Endothelial cell of umbilical vein (primary cell): ENCODE data around the gene NFIA. TPM values are rescaled to one million over a fixed set of nuclear protein-coding genes. Genes with fewer than 3 reads are reported as not detected.

Experiments
- BruUV-seq: library from RNA; stranded (reverse); fragments of 400-500 nt; replicated peaks from 2 replicates; lab custom pipeline; 2021; lab: Mats Ljungman, UMichigan
- CTCF ChIA-PET: fragments of 300-600, 350-600 bp; sonication (Branson Sonifier 250); formaldehyde crosslinking; loops from one replicate; lab custom pipeline; 2021; ENCODE audit warnings: antibody characterized with exemption, inconsistent platforms; lab: Charles Lee
- POLR2A ChIA-PET: fragments of 300-600, 350-600 bp; sonication (Branson Sonifier 250); formaldehyde crosslinking; loops from one replicate; lab custom pipeline; 2021; ENCODE audit warnings: antibody characterized with exemption, inconsistent platforms; lab: Charles Lee
- DNase-seq: peaks from one replicate; pipeline ENCODE4 v3.0.0-alpha.2; 2011; ENCODE audit warnings: low read depth, low spot score
- FAIRE-seq: peaks from 2 replicates; lab custom pipeline; 2011; peaks lifted over from hg19 to GRCh38; lab: Jason Lieb, UNC
- H2AFZ ChIP-seq: 2 replicates; pipeline ENCODE4 v1.6.0; 2012; ENCODE audit warnings: low read depth, low read length, control low read depth, inconsistent platforms
- H3K27ac ChIP-seq: 2 replicates; pipeline ENCODE4 v1.5.1; 2011; ENCODE audit warnings: low read depth, mild to moderate bottlenecking, control low read depth, low read length, moderate library complexity; ENCODE audit not compliant: insufficient read depth
- H3K27me3 ChIP-seq, 2 experiments: 2 replicates each; pipeline versions ENCODE4 v1.6.0 to v1.6.1; 2011; ENCODE audit warnings: low read length in 2 of 2, mixed read lengths in 1 of 2; ENCODE audit not compliant: control insufficient read depth in 2 of 2, insufficient read depth in 2 of 2
- H3K36me3 ChIP-seq, 2 experiments: 2 replicates in 1 of 2; 3 replicates in 1 of 2; pipeline ENCODE4 v1.5.1; 2011; ENCODE audit warnings: low read length in 2 of 2, mild to moderate bottlenecking in 1 of 2, moderate library complexity in 1 of 2; ENCODE audit not compliant: control insufficient read depth in 2 of 2, insufficient read depth in 2 of 2; ENCODE audit errors: extremely low read depth in 1 of 2
- H3K4me1 ChIP-seq: 3 replicates; pipeline ENCODE4 v1.5.1; 2011; ENCODE audit warnings: mild to moderate bottlenecking, low read length; ENCODE audit not compliant: control insufficient read depth, insufficient read depth; ENCODE audit errors: extremely low read depth
- H3K4me2 ChIP-seq: 2 replicates; pipeline ENCODE4 v1.6.1; 2011; ENCODE audit warnings: low read length, control low read depth, mixed read lengths; ENCODE audit not compliant: insufficient read depth
- H3K4me3 ChIP-seq, 3 experiments: fragments of 200-600 bp in 1 of 3; sonication (generic), shearing (Covaris generic) in 1 of 3; replicated peaks in 1 of 3; 2 replicates each; pipeline ENCODE4 v1.5.1; 2011 to 2016; ENCODE audit warnings: control low read depth in 3 of 3, low read length in 3 of 3, mild to moderate bottlenecking in 2 of 3, inconsistent platforms in 1 of 3, low read depth in 1 of 3, moderate library complexity in 1 of 3; ENCODE audit not compliant: insufficient read depth in 1 of 3
- H3K79me2 ChIP-seq: 2 replicates; pipeline ENCODE4 v1.6.0; 2012; ENCODE audit warnings: low read length, inconsistent platforms; ENCODE audit not compliant: control insufficient read depth, insufficient read depth
- H3K9ac ChIP-seq: replicated peaks from 2 replicates; pipeline ENCODE3; 2011; ENCODE audit warnings: low read length, control low read depth; ENCODE audit not compliant: insufficient read depth; ENCODE audit errors: extremely low read depth
- H3K9me1 ChIP-seq: replicated peaks from 3 replicates; pipeline ENCODE4 v1.6.0; 2011; ENCODE audit warnings: mild to moderate bottlenecking, low read length; ENCODE audit not compliant: control insufficient read depth, insufficient read depth; ENCODE audit errors: extremely low read depth
- H3K9me3 ChIP-seq: replicated peaks from 2 replicates; pipeline ENCODE4 v1.5.1; 2012; ENCODE audit warnings: low read length, inconsistent platforms; ENCODE audit not compliant: control insufficient read depth, insufficient read depth
- H4K20me1 ChIP-seq: replicated peaks from 2 replicates; pipeline ENCODE3; 2011; ENCODE audit warnings: mild to moderate bottlenecking, low read length; ENCODE audit not compliant: control insufficient read depth, insufficient read depth; ENCODE audit errors: extremely low read depth
- EZH2 ChIP-seq: IDR thresholded peaks from 2 replicates; pipeline ENCODE4 v1.6.1; 2012; ENCODE audit warnings: borderline replicate concordance, low read depth, mild to moderate bottlenecking, moderate library complexity, low read length, inconsistent platforms; ENCODE audit not compliant: severe bottlenecking
- FOS ChIP-seq: IDR thresholded peaks from 2 replicates; pipeline ENCODE4 v1.6.1; 2011; ENCODE audit warnings: mild to moderate bottlenecking, low read length, moderate library complexity, borderline replicate concordance; ENCODE audit not compliant: insufficient read depth
- GATA2 ChIP-seq: IDR thresholded peaks from 2 replicates; pipeline ENCODE4 v1.7.0; 2011; ENCODE audit warnings: low read depth, mild to moderate bottlenecking, moderate library complexity, mixed read lengths, low read length; ENCODE audit not compliant: insufficient read length, insufficient read depth
- JUN ChIP-seq: IDR thresholded peaks from 2 replicates; pipeline ENCODE4 v1.6.1; 2011; ENCODE audit warnings: borderline replicate concordance, low read depth; ENCODE audit not compliant: insufficient read length, insufficient read depth
- MYC ChIP-seq: IDR thresholded peaks from one replicate; pipeline ENCODE4 v1.6.1; 2011; ENCODE audit warnings: mild to moderate bottlenecking, low read depth, low read length
- POLR2A ChIP-seq: IDR thresholded peaks from 2 replicates; pipeline ENCODE4 v1.6.1; 2012; ENCODE audit warnings: low read depth, mild to moderate bottlenecking, control low read depth, low read length
- POLR2AphosphoS5 ChIP-seq: IDR thresholded peaks from 2 replicates; pipeline ENCODE4 v1.6.1; 2012; ENCODE audit warnings: low read depth, mild to moderate bottlenecking, control low read depth, low read length, moderate library complexity; ENCODE audit not compliant: insufficient read depth
- dilution Hi-C: fragments of 300-500 bp; cut with MboI; formaldehyde crosslinking; loops from one replicate; pipeline ENCODE4 v1.15.0; 2019; ENCODE audit warnings: low sequenced_read_pairs; ENCODE audit not compliant: extremely low pct_ligation_motif_present
- intact Hi-C: fragments of 100-400 bp; cut with micrococcal nuclease; formaldehyde crosslinking; loops from one replicate; pipeline ENCODE4 v1.10.0; 2022
- polyA plus RNA-seq, 4 experiments: library from polyadenylated mRNA; depleted of rRNA in 3 of 4; stranded (reverse) in 3 of 4; unstranded in 1 of 4; fragments of >200 nt; gene quantifications; 2 replicates each; pipeline versions ENCODE4 v1.2.1 to v1.2.3, GENCODE V29; 2011 to 2012; ENCODE audit warnings: missing spikeins in 1 of 4
- total RNA-seq: library from RNA; stranded (reverse); gene quantifications from 2 replicates; pipeline ENCODE4 v1.2.3, GENCODE V29; 2021
- TF ChIP-seq, protein P1 (sequence below): IDR thresholded peaks from 2 replicates; pipeline ENCODE4 v1.6.1; 2011; ENCODE audit not compliant: insufficient read depth, insufficient read length
- TF ChIP-seq, protein P2 (sequence below), 2 donors: IDR thresholded peaks; 1 replicate in 1 of 2; 2 replicates in 1 of 2; pipeline ENCODE4 v1.5.1; 2011; ENCODE audit warnings: low read length in 2 of 2, mild to moderate bottlenecking in 2 of 2, moderate library complexity in 2 of 2, control low read depth in 1 of 2, inconsistent platforms in 1 of 2, low read depth in 1 of 2; ENCODE audit not compliant: insufficient read depth in 1 of 2; ENCODE audit errors: extremely low read depth in 1 of 2

NFIA gene
- total and polyA plus RNA-seq, 2 donors (not counting 3 experiments of a cell fraction or from before 2014, with no cell fraction given), result 25.5 to 47.0 TPM

DNA sequence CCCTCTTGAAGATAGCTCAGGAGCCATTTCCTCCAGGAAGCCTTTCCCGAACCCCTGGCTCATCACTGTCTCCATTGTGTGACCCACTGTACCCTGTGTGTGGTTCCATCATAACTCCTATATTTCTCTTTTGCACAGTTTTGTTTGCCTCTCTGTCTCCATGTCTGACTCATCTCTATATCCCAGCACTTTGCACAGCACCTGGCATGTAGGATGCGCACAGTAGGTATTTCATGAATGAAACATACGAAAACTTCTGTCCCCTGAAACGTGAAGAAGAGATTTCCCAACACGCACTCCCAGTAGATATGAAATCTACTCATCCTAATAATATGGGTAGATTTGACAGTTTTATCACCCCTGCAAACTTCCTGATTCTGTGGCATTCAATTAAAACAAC, 275.2 kb downstream of the NFIA start:
- DNase-seq (no peak), FAIRE-seq (no peak)
- dilution Hi-C loops, result no loop called here

More for the DNA sequence above, 275.2 kb downstream of the NFIA start:
- H4K20me1 ChIP-seq, result no peaks in the 10 kb centered on the region
- H3K4me2 ChIP-seq, result no peak overlapping the region
- H3K79me2 ChIP-seq, result no peaks in the 10 kb centered on the region
- ChIA-PET POLR2A (no interaction called here), CTCF (interaction anchor here (2.4 kb wide), 1 partner anchor 79 kb away, joined by 8 read pairs; no protein-coding TSS in a partner anchor)
- BruUV-seq, result no TSS peak
- H3K27ac ChIP-seq, result no peak overlapping the region
- intact Hi-C loops, result loop anchor here (5.0 kb wide), 1 partner anchor 280 kb away; no protein-coding TSS in a partner anchor
- H3K4me1 ChIP-seq, result peaks cover 29% of the 10 kb centered on the region
- no peak overlapping the region for H3K9ac ChIP-seq
- H3K4me3 ChIP-seq, result no peak overlapping the region
- H3K9me3 ChIP-seq, result no peaks in the 10 kb centered on the region
- H3K27me3 ChIP-seq, result no peaks in the 10 kb centered on the region
- TF ChIP-seq MYC, result no peak
- TF ChIP-seq, protein P1, sequence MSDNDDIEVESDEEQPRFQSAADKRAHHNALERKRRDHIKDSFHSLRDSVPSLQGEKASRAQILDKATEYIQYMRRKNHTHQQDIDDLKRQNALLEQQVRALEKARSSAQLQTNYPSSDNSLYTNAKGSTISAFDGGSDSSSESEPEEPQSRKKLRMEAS, result no peak
- TF ChIP-seq FOS, result no peak
- no peak for TF ChIP-seq POLR2A
- TF ChIP-seq POLR2AphosphoS5, result no peak
- no peak for TF ChIP-seq EZH2
- TF ChIP-seq JUN, result no peak
- TF ChIP-seq GATA2, result no peak
- TF ChIP-seq, protein P2, sequence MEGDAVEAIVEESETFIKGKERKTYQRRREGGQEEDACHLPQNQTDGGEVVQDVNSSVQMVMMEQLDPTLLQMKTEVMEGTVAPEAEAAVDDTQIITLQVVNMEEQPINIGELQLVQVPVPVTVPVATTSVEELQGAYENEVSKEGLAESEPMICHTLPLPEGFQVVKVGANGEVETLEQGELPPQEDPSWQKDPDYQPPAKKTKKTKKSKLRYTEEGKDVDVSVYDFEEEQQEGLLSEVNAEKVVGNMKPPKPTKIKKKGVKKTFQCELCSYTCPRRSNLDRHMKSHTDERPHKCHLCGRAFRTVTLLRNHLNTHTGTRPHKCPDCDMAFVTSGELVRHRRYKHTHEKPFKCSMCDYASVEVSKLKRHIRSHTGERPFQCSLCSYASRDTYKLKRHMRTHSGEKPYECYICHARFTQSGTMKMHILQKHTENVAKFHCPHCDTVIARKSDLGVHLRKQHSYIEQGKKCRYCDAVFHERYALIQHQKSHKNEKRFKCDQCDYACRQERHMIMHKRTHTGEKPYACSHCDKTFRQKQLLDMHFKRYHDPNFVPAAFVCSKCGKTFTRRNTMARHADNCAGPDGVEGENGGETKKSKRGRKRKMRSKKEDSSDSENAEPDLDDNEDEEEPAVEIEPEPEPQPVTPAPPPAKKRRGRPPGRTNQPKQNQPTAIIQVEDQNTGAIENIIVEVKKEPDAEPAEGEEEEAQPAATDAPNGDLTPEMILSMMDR (IDR thresholded peaks at IDR 0.05; ENCODE audit: extremely low read depth in 1 of 2, insufficient read depth in 1 of 2, low read depth in 1 of 2, low read length in 2 of 2), result no peak
- no peak overlapping the region for H2AFZ ChIP-seq
- H3K9me1 ChIP-seq, result no peaks in the 10 kb centered on the region
- peaks cover 0 to 2% of the 10 kb centered on the region in 2 experiments for H3K36me3 ChIP-seq
